GM19468 (cell line): ENCODE measurements around the gene HP.
"Not testable (repeated sequence)": the region's sequence is repeated elsewhere in the genome, so short reads cannot be mapped to it uniquely, and the experiment has no call there.

ENCODE experiments used
- ATAC-seq: cut with Tn5 transposase; IDR thresholded peaks from one replicate; pipeline ENCODE4 v1.9.1; 2021; ENCODE audit warnings: mild to moderate bottlenecking, moderate library complexity, moderate number of reproducible peaks; ENCODE audit not compliant: unreplicated experiment; ENCODE audit errors: extremely low read depth

HP gene

DNA sequence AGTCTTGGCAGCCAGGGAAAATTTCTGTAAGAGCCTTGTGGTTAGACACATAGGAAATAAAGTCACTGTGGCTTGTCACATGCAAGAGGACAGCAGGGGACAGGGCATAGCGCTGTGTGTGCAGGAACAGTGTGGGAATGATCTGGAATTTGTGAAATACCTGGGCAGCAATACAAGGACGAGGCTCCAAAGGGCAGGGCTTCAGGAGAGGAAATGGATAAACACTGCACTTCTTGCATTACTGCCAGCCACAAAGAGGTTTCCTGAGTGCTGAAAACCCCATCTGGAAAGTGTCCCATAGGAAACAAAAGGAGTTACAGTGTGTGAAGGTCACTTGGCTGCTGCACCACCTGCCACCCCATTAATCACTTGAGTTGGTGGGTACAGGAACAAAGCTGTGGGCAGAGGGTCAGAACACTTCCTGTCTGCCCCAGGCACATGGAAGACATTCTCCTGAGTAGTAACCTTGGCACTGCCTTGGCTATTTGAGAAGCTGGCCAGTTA, 12.1 kb upstream of the HP start:
- no peak for ATAC-seq

DNA sequence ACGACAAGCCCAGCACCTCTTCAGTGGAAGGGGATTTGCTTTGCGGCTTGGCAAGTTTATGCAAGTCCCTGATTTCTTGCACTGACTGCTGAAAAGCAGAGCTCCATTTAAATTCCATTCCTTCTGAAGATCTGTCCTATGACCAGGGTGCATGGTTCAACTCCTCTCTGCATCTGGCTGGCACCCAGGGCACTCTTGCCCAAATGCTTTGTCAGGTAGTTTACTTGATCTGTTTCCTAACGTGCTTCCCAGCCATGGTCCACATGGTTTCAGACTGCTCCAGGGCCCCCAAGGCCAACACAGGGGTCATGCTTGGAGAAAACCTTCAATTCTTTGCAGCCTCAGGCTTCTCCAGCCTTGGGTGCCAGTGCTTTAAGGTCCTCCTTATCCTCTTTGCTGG, 11.2 kb upstream of the HP start:
- no peak for ATAC-seq

DNA sequence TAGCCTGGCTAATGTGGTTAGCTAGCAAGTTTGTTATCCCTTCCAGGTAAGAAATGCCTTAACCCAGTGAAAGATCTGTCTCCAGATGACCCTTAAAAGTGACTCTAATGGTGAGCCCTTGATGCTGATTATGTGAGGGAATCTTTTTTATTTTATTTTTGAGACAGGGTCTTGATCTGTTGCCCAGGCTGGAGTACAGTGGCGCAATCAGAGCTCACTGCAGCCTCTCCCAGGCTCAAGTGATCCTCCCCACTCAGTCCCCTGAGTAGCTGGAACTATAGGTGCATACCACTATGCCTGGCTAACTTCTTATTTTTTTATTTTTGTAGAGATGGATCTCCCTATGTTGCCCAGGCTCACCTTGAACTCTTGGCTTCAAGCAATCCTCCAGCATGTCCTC, 10.8 kb upstream of the HP start:
- ATAC-seq: no peak

DNA sequence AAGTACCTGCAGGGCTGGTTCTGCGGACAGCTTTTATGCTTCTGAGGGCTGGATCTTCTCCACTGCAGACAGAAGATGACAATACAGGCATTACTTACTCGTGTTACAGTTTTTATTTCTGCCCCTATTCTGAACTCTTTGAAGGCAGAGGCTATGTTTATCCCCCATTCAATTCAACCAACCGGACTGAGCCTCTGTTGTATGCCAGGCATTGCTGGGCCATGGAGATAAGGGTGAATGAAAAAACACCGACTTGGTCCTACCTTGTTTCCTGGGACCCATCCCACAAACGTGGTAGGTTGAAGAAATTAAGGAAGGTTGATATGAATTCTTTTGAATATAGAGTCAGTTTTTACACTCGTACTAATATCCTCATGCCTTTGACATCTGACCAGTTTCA, 10.0 kb upstream of the HP start:
- no peak for ATAC-seq

DNA sequence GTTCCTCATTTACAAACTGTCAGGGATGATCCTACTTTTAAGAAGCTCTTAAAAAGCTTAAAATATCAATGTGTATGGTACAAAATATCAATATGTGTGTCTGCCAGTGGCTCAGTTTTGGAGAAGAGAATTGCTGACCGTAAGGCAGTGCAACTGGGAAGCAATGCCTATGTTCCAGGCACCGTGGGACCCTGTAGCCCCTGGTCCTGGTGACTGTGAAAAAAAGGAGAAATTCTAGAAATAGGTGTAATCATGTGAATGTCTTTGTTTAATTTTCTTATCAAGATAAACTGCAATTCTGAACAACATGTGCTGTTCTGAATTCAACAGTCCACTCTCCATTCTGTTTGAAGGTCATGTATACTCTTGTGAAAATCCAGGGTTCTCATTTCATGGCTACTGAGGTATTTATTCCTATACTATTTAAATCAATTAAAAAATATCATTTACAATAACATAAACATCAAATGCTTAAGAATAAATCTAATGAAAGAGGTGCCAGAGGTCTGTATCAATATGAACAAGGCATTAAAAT, 9.4 kb upstream of the HP start:
- ATAC-seq: no peak

DNA sequence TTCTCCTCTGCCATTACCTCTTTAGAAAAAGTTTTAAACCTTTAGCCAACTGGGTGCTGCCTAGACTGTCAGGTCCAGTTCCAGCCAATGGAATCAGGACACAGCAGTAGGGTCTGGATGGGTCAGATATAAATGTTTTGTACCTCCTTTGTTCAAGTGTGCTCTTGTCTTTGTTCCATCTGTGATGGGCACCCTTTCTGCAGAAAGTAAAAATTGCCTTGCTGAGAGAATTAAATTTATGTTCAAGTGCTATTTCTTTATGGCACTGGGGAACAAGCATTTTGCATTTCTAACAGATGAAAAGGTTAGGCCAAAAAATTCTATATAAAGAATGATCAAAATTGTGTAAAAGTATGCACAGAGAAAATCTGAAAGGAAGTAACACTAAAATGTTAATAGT, 5.2 kb upstream of the HP start:
- ATAC-seq: no peak

DNA sequence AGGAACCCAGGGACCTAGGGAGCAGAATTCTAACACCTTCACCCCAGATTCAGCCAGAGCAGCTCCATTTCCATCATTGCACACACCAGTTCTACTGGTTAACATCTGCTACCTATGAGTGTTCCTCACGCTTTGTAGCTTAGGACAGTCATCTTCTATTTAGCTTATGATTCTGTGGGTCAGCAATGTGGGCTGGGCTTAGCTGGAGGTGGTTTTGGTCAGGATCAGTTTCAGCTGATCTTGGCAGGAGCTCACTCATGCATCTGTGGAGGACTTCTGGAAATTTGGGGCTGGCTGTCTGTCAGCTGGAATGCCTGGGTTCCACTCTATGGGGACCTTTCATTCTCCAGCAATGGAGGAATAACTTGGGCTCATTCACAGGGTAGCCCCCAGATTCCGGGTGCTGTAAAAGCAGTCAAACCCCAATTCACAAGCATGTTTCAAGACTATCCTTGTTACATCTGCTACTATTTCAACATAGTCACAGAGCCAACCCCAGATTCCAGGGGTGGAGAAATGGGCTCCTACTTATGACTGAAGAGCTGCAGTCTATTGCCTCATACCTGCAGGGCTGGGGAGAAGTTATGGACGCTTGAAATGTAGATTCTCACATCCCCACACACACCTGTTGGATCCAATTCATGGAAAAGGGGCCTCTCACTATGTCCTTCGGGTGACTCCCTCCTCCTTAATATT, 3.4 kb upstream of the HP start:
- ATAC-seq: no peak

DNA sequence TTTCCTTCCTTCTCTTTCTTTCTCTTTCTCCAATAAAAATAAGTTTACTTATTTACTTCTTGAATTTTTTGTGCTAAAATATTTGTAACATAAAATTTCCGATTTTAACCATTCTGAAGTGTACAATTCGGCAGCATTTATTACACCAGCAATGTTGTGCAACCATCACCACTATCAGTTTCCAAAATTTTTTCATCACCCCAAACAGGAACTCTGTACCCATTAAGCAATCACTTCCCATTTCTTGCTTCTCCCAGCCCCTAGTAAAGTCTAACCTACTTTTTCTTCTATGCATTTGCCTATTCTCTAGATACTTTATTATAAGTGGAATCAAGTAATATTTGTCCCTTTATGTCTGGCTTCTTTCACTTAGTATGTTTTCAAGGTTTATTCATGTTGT, 2.5 kb upstream of the HP start:
- no peak for ATAC-seq

DNA sequence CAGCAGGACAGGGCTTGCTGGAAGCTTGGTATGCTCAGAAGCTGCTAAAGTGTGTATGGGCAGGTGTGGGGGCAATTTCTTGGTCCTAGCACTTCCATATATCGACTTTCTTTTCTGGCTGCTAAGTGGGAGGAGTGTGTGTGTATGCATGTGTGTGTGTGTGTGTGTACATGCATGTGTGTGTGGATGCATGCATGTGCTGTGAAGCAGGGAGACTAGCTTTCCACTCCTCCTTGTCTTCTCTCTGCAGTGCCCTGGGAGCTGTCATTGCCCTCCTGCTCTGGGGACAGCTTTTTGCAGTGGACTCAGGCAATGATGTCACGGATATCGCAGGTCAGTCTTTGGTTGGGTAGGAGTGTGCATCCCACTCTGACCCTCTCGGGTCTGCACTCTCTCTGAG, 1.6 kb downstream of the HP start:
- ATAC-seq: no peak

DNA sequence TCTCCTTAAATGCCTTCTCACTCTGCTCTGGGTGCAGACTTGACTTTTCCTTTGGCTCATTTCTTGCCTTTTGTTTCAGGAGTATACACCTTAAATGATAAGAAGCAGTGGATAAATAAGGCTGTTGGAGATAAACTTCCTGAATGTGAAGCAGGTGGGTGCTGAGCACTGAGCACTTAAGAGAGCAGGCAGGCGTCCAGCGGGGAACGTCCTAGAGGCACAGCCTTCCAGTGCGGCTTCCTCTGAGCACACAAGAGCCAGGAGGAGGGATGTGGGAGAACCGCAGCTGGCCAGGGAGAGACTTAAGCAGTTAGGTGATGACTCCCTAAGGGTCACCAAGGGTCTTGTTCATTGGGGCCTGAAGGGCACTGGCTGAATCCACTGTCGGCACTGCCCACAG, 3.0 kb downstream of the HP start:
- not testable (repeated sequence) for ATAC-seq

DNA sequence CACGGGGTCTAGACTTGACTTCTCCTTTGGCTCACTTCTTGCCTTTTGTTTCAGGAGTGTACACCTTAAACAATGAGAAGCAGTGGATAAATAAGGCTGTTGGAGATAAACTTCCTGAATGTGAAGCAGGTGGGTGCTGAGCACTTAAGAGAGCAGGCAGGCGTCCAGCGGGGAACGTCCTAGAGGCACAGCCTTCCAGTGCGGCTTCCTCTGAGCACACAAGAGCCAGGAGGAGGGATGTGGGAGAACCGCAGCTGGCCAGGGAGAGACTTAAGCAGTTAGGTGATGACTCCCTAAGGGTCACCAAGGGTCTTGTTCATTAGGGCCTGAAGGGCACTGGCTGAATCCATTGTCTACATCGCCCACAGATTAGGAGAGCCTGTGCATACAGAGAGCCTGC, 4.8 kb downstream of the HP start:
- ATAC-seq: not testable (repeated sequence)

DNA sequence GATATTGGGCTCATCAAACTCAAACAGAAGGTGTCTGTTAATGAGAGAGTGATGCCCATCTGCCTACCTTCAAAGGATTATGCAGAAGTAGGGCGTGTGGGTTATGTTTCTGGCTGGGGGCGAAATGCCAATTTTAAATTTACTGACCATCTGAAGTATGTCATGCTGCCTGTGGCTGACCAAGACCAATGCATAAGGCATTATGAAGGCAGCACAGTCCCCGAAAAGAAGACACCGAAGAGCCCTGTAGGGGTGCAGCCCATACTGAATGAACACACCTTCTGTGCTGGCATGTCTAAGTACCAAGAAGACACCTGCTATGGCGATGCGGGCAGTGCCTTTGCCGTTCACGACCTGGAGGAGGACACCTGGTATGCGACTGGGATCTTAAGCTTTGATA, 6.1 kb downstream of the HP start:
- ATAC-seq: no peak

DNA sequence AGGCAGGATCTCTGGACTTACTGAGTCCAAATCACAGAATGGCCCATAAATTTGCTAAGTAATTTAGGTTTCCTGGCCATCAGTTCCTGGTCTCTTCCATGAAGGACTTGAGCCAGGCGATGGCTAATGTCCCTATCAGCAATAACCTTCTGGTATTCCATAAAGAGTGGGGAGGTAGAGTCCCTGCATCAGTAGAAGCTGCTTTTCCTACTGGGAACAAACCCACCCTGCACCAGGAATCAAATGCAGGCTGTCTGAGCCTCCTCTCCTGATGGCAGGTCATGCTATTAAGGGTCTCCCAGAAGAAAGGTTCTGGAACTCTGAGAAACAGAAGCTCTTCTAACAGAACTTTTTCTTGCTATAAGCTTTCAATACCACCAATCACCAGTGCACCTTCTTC, 7.3 kb downstream of the HP start:
- no peak for ATAC-seq

DNA sequence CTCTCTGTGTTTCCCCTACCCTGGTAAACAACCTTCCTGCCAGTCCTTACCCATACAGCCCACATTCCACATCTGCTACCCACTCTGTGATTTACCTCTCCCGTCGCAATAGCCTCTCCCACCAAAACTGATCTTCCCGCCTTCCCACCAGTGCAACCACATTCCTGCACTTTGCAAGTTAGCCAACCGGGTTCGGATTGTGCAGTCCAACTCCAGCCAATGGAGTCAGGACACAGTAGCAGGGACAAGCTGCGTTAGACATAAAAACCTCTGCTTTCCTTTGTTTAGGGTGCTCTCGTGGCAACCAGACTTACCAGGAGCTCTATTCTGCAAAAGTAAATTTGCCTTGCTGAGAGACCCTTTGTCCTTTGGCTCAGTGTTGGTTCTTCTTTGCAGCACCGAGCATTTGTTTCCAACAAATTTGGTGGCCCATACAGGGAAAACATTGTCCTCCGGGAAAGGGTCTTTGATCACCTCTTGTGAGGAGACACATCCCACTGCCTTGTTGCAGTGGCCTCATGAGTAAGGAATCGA, 10.1 kb downstream of the HP start:
- ATAC-seq: no peak

DNA sequence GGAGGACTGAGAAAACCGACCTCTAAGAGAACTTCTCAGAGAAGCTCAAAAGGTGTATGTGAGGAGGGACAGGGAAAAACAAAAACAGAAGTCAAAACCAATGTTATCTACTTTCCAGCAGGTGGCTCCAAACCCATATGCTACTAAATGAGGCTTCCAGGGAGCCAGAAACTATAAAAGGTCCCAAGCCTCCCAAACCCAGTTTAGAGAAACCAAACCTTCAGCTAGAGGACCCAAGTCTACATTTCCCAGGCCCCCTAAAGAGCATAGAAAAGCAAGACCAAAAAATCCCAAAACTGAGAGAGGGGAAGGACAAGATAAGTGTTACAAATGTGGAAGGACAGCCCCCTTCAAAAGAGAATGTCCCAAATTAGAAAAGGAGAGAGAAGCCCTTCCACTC, 12.4 kb downstream of the HP start:
- no peak for ATAC-seq

DNA sequence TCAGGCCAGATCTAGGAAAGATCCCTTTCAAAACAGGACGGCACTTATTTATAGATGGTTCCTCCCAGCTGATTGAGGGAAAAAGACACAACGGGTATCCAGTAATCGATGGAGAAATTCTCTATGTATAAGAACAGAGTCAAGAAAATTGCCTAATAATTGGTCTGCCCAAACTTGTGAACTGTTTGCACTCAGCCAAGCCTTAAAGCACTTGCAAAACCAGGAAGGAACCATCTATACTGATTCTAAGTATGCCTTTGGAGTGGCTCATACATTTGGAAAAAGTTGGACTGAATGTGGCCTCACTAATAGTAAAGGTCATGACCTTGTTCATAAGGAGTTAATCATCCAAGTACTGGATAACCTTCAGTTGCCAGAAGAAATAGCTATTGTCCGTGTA, 14.6 kb downstream of the HP start:
- ATAC-seq: no peak

DNA sequence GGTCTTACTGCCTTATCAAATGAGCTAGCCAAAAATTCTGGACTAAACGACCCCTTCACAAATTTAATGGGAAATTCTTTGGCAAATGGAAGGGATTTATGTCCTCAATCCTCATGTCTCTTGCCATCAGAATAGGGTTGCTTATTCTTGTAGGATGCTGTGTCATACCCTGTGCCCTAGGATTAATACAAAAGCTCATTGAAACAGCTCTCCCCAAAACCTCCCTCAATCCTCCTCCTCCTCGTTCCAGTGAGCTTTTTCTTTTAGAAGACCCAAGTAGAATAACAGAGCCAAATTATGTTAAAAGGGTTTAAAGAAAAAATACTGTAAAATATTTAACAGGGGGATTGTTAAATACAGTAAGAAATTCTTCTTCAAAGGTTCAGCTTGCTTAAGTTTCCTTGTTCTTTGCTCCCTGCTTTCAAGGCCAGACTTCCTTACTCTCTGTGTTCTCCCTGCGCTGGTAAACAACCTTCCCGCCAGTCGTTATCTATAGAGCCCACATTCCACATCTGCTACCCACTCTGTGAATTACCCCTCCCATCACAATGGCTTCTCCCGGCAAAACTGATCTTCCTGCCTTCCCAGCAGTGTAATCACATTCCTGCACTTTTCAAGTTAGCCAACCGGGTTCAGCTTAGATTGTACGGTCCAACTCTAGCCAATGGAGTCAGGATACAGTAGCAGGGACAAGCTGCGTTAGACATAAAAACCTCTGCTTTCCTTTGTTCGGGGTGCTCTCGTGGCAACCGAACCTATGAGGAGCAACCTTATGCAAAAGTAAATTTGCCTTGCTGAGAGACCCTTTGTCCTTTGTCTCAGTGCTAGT, 18.4 kb downstream of the HP start:
- ATAC-seq: no peak

DNA sequence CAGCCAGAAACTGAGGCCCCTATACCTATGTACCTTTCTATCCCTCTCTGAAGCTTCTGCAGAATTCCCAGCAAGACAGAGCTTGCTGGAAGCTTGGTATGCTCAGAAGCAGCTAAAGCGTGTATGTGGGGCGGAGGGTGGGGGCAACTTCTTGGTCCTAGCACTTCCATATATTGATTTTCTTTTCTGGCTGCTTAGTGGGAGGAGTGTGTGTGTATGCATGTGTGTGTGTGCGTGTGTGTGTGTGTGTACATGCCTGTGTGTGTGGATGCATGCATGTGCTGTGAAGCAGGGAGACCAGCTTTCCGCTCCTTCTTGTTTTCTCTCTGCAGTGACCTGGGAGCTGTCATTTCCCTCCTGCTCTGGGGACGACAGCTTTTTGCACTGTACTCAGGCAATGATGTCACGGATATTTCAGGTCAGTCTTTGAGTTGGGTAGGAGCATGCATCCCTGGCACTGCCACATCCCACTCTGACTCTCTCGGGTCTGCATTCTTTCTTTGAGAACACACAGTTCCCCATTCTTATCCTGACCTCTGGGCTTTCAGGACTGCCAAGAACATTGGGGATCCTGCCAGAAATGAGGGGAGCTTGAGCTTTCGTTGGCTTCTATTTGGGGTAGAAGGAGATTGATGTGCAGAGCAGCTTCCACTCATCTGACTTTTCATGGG, 19.4 kb downstream of the HP start:
- no peak for ATAC-seq

DNA sequence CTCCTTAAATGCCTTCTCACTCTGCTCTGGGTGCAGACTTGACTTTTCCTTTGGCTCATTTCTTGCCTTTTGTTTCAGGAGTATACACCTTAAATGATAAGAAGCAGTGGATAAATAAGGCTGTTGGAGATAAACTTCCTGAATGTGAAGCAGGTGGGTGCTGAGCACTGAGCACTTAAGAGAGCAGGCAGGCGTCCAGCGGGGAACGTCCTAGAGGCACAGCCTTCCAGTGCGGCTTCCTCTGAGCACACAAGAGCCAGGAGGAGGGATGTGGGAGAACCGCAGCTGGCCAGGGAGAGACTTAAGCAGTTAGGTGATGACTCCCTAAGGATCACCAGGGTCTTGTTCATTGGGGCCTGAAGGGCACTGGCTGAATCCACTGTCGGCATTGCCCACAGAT, 20.8 kb downstream of the HP start:
- not testable (repeated sequence) for ATAC-seq

DNA sequence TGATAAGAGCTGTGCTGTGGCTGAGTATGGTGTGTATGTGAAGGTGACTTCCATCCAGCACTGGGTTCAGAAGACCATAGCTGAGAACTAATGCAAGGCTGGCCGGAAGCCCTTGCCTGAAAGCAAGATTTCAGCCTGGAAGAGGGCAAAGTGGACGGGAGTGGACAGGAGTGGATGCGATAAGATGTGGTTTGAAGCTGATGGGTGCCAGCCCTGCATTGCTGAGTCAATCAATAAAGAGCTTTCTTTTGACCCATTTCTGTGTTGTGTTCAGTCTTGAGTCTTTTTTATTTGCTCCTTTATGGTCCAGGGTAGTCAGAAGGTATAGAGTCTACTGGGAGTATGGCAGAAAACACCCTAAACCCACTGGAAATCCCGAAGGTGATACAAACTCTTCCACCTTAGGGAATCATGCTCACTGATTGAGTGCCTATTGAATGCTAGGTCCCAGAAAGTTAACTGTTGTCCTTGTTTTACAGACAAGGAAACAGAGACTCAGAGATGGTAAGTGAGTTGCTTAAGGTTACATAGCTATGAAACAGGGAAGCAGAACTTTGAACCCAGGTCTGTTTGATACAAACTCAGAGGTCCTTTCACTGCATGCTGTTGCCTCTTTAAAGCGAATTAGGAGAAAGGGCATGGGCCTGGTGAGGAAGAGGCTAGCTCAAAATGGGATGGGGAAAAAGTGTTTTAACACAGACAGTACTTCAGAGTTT, 22.8 kb downstream of the HP start:
- not testable (repeated sequence) for ATAC-seq
